K562 (cell line): ENCODE data around the gene SERTAD1. TPM values are rescaled to one million over a fixed set of nuclear protein-coding genes. Genes with fewer than 3 reads are reported as not detected.

Source experiments
- ARID2 ChIP-seq: fragments of 450-650 bp; IDR thresholded peaks from 2 replicates; pipeline ENCODE4 v1.6.1; 2017; ENCODE audit warnings: antibody characterized with exemption, mild to moderate bottlenecking
- ATF2 ChIP-seq: sonication (generic); formaldehyde crosslinking; IDR thresholded peaks from 2 replicates; pipeline ENCODE4 v1.8.1; 2022; ENCODE audit warnings: missing genetic modification reagents
- BRD9 ChIP-seq: fragments of 450-650 bp; IDR thresholded peaks from 2 replicates; pipeline ENCODE4 v1.6.1; 2018; ENCODE audit warnings: low read depth; ENCODE audit not compliant: partially characterized antibody
- DLX4 ChIP-seq: fragments of 250-450 bp; sonication (Bioruptor Pico); IDR thresholded peaks from 2 replicates; pipeline ENCODE4 v1.6.1; 2021; ENCODE audit warnings: mild to moderate bottlenecking
- EP300 ChIP-seq: IDR thresholded peaks from 2 replicates; pipeline ENCODE4 v1.6.1; 2012; ENCODE audit warnings: low read length, improper control_type of control experiment
- EZH2 ChIP-seq: IDR thresholded peaks from 2 replicates; pipeline ENCODE4 v1.6.1; 2012; ENCODE audit warnings: low read depth, mild to moderate bottlenecking, inconsistent platforms, low read length, borderline replicate concordance
- GABPA ChIP-seq: fragments of 200-800 bp; sonication (Bioruptor generic); conservative IDR thresholded peaks from 2 replicates; pipeline ENCODE4 v1.6.1; 2016; ENCODE audit warnings: low read depth, missing genetic modification characterization, missing compliant biosample characterization
- LARP7 ChIP-seq: fragments of 450-650 bp; IDR thresholded peaks from 2 replicates; pipeline ENCODE4 v1.6.1; 2016
- NFXL1 ChIP-seq: fragments of 450-650 bp; formaldehyde crosslinking; IDR thresholded peaks from 2 replicates; pipeline ENCODE4 v1.4.0; 2021; ENCODE audit warnings: mild to moderate bottlenecking
- NKRF ChIP-seq: fragments of 450-650 bp; IDR thresholded peaks from 2 replicates; pipeline ENCODE4 v1.6.1; 2016; ENCODE audit warnings: borderline replicate concordance
- NR2C2 ChIP-seq, 2 experiments: fragments of 200-800 bp in 1 of 2; sonication (Bioruptor generic) in 1 of 2; sonication (generic) in 1 of 2; formaldehyde crosslinking in 1 of 2; IDR thresholded peaks; 2 replicates each; pipeline versions ENCODE4 v1.6.1 to v1.8.0; 2016 to 2022; ENCODE audit warnings: mild to moderate bottlenecking in 1 of 2, missing compliant biosample characterization in 1 of 2, missing genetic modification characterization in 1 of 2, missing genetic modification reagents in 1 of 2
- NUFIP1 ChIP-seq: fragments of 450-650 bp; IDR thresholded peaks from 2 replicates; pipeline ENCODE4 v1.6.1; 2018; ENCODE audit not compliant: partially characterized antibody
- PML ChIP-seq: IDR thresholded peaks from 2 replicates; pipeline ENCODE4 v1.6.1; 2012; ENCODE audit warnings: low read length, inconsistent platforms
- POLR2G ChIP-seq: fragments of 200-400 bp; formaldehyde crosslinking; IDR thresholded peaks from 2 replicates; pipeline ENCODE4 v1.6.1; 2017; ENCODE audit warnings: low read depth, mild to moderate bottlenecking, antibody characterized with exemption, low read length, moderate library complexity
- RBM22 ChIP-seq: fragments of 200-400 bp; formaldehyde crosslinking; IDR thresholded peaks from 2 replicates; pipeline ENCODE4 v1.6.1; 2018; ENCODE audit warnings: low read length, low read depth; ENCODE audit not compliant: poor library complexity, severe bottlenecking
- RBM25 ChIP-seq: fragments of 200-400 bp; formaldehyde crosslinking; IDR thresholded peaks from 2 replicates; pipeline ENCODE4 v1.6.1; 2018; ENCODE audit warnings: low read length, low read depth, moderate library complexity; ENCODE audit not compliant: severe bottlenecking
- SP1 ChIP-seq: sonication (generic); formaldehyde crosslinking; IDR thresholded peaks from 2 replicates; pipeline ENCODE4 v1.8.1; 2022; ENCODE audit warnings: mild to moderate bottlenecking, missing genetic modification reagents
- TRIM24 ChIP-seq, 2 experiments: fragments of 450-650 bp; IDR thresholded peaks; 2 replicates each; pipeline ENCODE4 v1.6.1; 2016
- ZC3H8 ChIP-seq: fragments of 450-650 bp; IDR thresholded peaks from 2 replicates; pipeline ENCODE4 v1.6.1; 2017
- ZHX1 ChIP-seq: fragments of 150-350 bp; conservative IDR thresholded peaks from 2 replicates; pipeline ENCODE4 v1.6.1; 2014; ENCODE audit warnings: low read length
- ZNF165 ChIP-seq: fragments of 250-450 bp; sonication (Bioruptor Pico); IDR thresholded peaks from 2 replicates; pipeline ENCODE4 v1.4.0; 2020; ENCODE audit warnings: borderline replicate concordance
- ZNF239 ChIP-seq: fragments of 250-450 bp; sonication (Bioruptor Pico); IDR thresholded peaks from 2 replicates; pipeline ENCODE4 v1.4.0; 2020; ENCODE audit warnings: mild to moderate bottlenecking
- ZNF311 ChIP-seq: fragments of 250-450 bp; sonication (Bioruptor Pico); IDR thresholded peaks from 2 replicates; pipeline ENCODE4 v1.4.0; 2020; ENCODE audit warnings: mild to moderate bottlenecking, moderate library complexity
- polyA plus RNA-seq, 8 experiments: library from polyadenylated mRNA; depleted of rRNA in 4 of 8; stranded (reverse) in 5 of 8; unstranded in 3 of 8; fragments of >200 nt; fragmentation: Nextera tagmentation in 2 of 8; fragmentation: Illumina TruSeq in 1 of 8; extraction: Ambion mirVana in 2 of 8; extraction: Trizol in 1 of 8; gene quantifications; 2 replicates each; pipeline versions ENCODE4 v1.2.1 to v1.2.3, GENCODE V29; 2011 to 2014; ENCODE audit warnings: inconsistent platforms in 1 of 8, missing spikeins in 1 of 8
- total RNA-seq, 7 experiments: library from RNA; depleted of rRNA in 6 of 7; stranded (reverse); fragments of >200 nt in 6 of 7; fragmentation: Illumina TruSeq in 2 of 7; extraction: Trizol in 2 of 7; gene quantifications; 2 replicates each; pipeline versions ENCODE4 v1.2.1 to v1.2.3, GENCODE V29; 2011 to 2021; ENCODE audit warnings: low replicate concordance in 1 of 7

Gene SERTAD1
- total and polyA plus RNA-seq, 9 of the 15 experiments (the other 6 are each of a cell fraction or from before 2014, with no cell fraction given) = 0.15 to 8.7 (median 4.9) TPM

- TF ChIP-seq DLX4 (no peak), NR2C2 (CRISPR knock-in tag; IDR thresholded peaks at IDR 0.05) (no peak), NR2C2 (tag; IDR thresholded peaks at IDR 0.05) (peak; percentile 48; the same call in 1 of the 2 replicates), ZC3H8 (no peak), ZNF239 (CRISPR knock-in tag) (no peak), BRD9 (peak; percentile 88), ZNF165 (CRISPR knock-in tag) (no peak), ATF2 (CRISPR knock-in tag) (no peak), NUFIP1 (no peak), GABPA (peak; percentile 71), ZNF311 (CRISPR knock-in tag) (no peak), ARID2 (peak; percentile 71; the same call in 1 of the 2 replicates), NFXL1 (CRISPR knock-in tag) (no peak), POLR2G (peak; percentile 78), EP300 (peak; percentile 61), PML (no peak), RBM25 (no peak), TRIM24 (IDR thresholded peaks at IDR 0.05) (peak; percentile 61 to 71), LARP7 (0 out of 2 replicates have a peak, but pooled peaks have one; percentile 35), EZH2 (no peak), ZHX1 (no peak), NKRF (peak; percentile 80), SP1 (peak; percentile 46; the same call in 1 of the 2 replicates), RBM22 (no peak)
Measured at GRCh38 chr19:40416918-40417642, 8.7 kb downstream of the SERTAD1 start (continued).
